Hepatocyte (in vitro differentiated cells): Measurements from ENCODE around the gene DAB2IP. TPM values are rescaled to one million over a fixed set of nuclear protein-coding genes. Genes with fewer than 3 reads are reported as not detected.

Experiments
- DNase-seq: peaks from one replicate; pipeline ENCODE4 v3.0.0-alpha.2; 2016; ENCODE audit warnings: low spot score
- H2AFZ ChIP-seq: fragments of 200-600 bp; sonication (generic); 2 replicates; pipeline ENCODE4 v1.6.0; 2016; ENCODE audit warnings: antibody characterized with exemption, mild to moderate bottlenecking
- H3K27ac ChIP-seq: fragments of 200-600 bp; sonication (generic); 2 replicates; pipeline ENCODE4 v1.5.1; 2016; ENCODE audit warnings: mild to moderate bottlenecking
- H3K27me3 ChIP-seq: fragments of 200-600 bp; sonication (generic); 2 replicates; pipeline ENCODE4 v1.6.1; 2016
- H3K36me3 ChIP-seq: fragments of 200-600 bp; sonication (generic); replicated peaks from 2 replicates; pipeline ENCODE4 v1.5.1; 2016; ENCODE audit warnings: low read depth; ENCODE audit not compliant: insufficient read depth
- H3K4me1 ChIP-seq: fragments of 200-600 bp; sonication (generic); 2 replicates; pipeline ENCODE4 v1.5.1; 2016; ENCODE audit warnings: mild to moderate bottlenecking, moderate library complexity; ENCODE audit not compliant: insufficient read depth
- H3K4me2 ChIP-seq: fragments of 200-600 bp; sonication (generic); 2 replicates; pipeline ENCODE4 v1.6.0; 2016
- H3K4me3 ChIP-seq: fragments of 200-600 bp; sonication (generic); 2 replicates; pipeline ENCODE4 v1.5.1; 2016; ENCODE audit warnings: mild to moderate bottlenecking
- H3K79me2 ChIP-seq: fragments of 200-600 bp; sonication (generic); 2 replicates; pipeline ENCODE4 v1.6.0; 2017; ENCODE audit warnings: mild to moderate bottlenecking
- H3K9me2 ChIP-seq: fragments of 200-600 bp; sonication (generic); replicated peaks from 2 replicates; pipeline ENCODE4 v1.6.0; 2017; ENCODE audit warnings: mild to moderate bottlenecking; ENCODE audit not compliant: insufficient read depth
- H3K9me3 ChIP-seq: fragments of 200-600 bp; sonication (generic); 2 replicates; pipeline ENCODE4 v1.5.1; 2016; ENCODE audit warnings: low read depth, mild to moderate bottlenecking
- H4K20me1 ChIP-seq: fragments of 200-600 bp; sonication (generic); 2 replicates; pipeline ENCODE4 v1.6.0; 2016; ENCODE audit warnings: mild to moderate bottlenecking; ENCODE audit not compliant: insufficient read depth, poor library complexity, severe bottlenecking
- EZH2 ChIP-seq: fragments of 200-600 bp; sonication (generic); IDR thresholded peaks from 2 replicates; pipeline ENCODE4 v1.6.1; 2016; ENCODE audit warnings: antibody characterized with exemption, mild to moderate bottlenecking, borderline replicate concordance
- EZH2phosphoT487 ChIP-seq: fragments of 200-600 bp; sonication (generic); IDR thresholded peaks from one replicate; pipeline ENCODE4 v1.6.1; 2018; ENCODE audit warnings: antibody characterized with exemption, mild to moderate bottlenecking, low read depth, moderate library complexity; ENCODE audit not compliant: unreplicated experiment, severe bottlenecking
- WGBS: methylation state at CpG from one replicate; pipeline ENCODE4 v1.1.6; 2016; ENCODE audit warnings: low lambda C conversion rate; ENCODE audit errors: missing lambda C conversion rate; 5-methylcytosine and 5-hydroxymethylcytosine counted together
- polyA plus RNA-seq: library from polyadenylated mRNA; unstranded; fragments of >200 nt; fragmentation: Nextera tagmentation; extraction: Ambion mirVana; gene quantifications from 2 replicates; pipeline ENCODE4 v1.2.1, GENCODE V29; 2016
- total RNA-seq: library from RNA; depleted of rRNA; stranded (reverse); fragments of >200 nt; gene quantifications from 2 replicates; pipeline ENCODE4 v1.2.3, GENCODE V29; 2014
- TF ChIP-seq, protein P1 (sequence below): fragments of 200-600 bp; sonication (generic); IDR thresholded peaks from 2 replicates; pipeline ENCODE4 v1.5.1; 2016; ENCODE audit warnings: antibody characterized with exemption, mild to moderate bottlenecking; ENCODE audit not compliant: poor library complexity

DAB2IP gene
- total and polyA plus RNA-seq, 2 experiments from 2014 or later = 11.6 to 31.0 TPM

DNA sequence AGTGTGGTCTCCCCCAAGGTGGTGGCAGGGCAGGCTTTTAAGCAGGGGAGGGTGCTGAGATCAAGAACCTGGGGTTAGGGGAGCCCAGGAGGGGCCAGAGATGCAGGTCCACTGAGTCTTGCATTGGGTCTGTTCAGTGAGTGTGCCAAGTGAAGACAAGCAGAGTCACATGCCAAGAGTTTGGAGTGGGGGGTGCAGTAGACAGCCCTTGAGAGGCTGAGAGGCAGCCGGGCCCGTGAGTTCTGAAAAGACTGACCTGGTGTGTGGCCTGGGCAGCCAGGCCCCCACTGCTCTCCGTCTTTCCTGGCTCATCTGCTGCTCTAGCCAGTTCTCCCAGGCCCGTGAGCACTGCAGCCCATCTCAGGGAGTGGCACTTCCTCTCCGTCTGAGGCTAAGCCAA lies 120.0 kb downstream of the DAB2IP start:
- H3K36me3 ChIP-seq = no peaks in the 10 kb centered on the region
- no peaks in the 10 kb centered on the region for H3K9me2 ChIP-seq
- TF ChIP-seq EZH2phosphoT487 = no peak
- TF ChIP-seq EZH2 = no peak
- H3K27me3 ChIP-seq = no peaks in the 10 kb centered on the region
- DNase-seq = no peak
- H3K79me2 ChIP-seq = no peaks in the 10 kb centered on the region
- H3K9me3 ChIP-seq = no peaks in the 10 kb centered on the region
- 97% methylated on average over 5 of the region's 5 CpGs for WGBS
- no peaks in the 10 kb centered on the region for H3K4me1 ChIP-seq
- no peaks in the 10 kb centered on the region for H4K20me1 ChIP-seq
- H3K4me2 ChIP-seq = no peak overlapping the region
- H3K4me3 ChIP-seq = no peak overlapping the region
- H3K27ac ChIP-seq = no peak overlapping the region
- no peak overlapping the region for H2AFZ ChIP-seq

DNA sequence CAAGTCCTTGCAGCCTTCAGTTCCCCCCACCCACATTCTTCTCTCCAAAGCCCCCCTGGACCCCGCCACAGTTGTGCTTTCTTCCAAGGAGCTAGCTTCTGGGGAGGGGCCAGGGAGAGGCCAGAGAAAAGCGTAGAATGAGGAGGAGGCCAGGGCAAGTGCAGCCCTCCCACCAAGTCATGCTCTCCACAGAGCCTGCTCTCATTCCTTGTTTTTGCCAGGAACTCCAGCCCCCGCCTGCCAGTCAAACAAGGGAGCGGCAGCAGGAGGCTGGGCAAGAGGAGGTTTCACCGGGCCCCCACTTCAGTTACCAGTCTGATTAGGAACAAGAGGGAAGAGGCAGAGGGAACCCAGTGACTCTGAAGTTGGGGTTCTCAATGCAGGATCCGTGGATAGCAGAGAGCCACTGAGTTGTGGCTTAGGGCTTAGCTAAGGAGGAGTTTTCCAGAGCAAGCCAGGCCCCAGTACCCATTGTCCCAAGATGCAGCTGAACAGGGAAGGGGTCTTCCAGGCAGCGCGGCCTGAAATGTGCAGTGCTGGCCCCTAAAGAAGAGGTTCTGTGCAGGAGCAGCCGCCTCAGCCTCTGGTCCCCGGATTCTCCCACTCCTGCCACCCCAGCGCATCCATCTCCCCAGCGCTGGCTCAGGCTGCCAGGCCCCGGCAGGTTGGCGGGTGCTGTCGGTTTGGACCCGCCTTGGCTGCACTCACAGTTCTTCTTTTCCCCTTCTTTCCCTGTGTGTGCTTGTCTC lies 120.6 kb downstream of the DAB2IP start:
- no peak overlapping the region for H3K4me2 ChIP-seq
- no peaks in the 10 kb centered on the region for H3K36me3 ChIP-seq
- TF ChIP-seq EZH2phosphoT487 = no peak
- TF ChIP-seq, protein P1, sequence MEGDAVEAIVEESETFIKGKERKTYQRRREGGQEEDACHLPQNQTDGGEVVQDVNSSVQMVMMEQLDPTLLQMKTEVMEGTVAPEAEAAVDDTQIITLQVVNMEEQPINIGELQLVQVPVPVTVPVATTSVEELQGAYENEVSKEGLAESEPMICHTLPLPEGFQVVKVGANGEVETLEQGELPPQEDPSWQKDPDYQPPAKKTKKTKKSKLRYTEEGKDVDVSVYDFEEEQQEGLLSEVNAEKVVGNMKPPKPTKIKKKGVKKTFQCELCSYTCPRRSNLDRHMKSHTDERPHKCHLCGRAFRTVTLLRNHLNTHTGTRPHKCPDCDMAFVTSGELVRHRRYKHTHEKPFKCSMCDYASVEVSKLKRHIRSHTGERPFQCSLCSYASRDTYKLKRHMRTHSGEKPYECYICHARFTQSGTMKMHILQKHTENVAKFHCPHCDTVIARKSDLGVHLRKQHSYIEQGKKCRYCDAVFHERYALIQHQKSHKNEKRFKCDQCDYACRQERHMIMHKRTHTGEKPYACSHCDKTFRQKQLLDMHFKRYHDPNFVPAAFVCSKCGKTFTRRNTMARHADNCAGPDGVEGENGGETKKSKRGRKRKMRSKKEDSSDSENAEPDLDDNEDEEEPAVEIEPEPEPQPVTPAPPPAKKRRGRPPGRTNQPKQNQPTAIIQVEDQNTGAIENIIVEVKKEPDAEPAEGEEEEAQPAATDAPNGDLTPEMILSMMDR = no peak
- TF ChIP-seq EZH2 = no peak
- H3K4me1 ChIP-seq = no peaks in the 10 kb centered on the region
- no peaks in the 10 kb centered on the region for H3K9me2 ChIP-seq
- H3K4me3 ChIP-seq = no peak overlapping the region
- H2AFZ ChIP-seq = no peak overlapping the region
- H3K79me2 ChIP-seq = no peaks in the 10 kb centered on the region
- H3K27ac ChIP-seq = no peak overlapping the region
- 94% methylated on average over 16 of the region's 16 CpGs for WGBS
- DNase-seq = no peak
- no peaks in the 10 kb centered on the region for H4K20me1 ChIP-seq
- H3K9me3 ChIP-seq = no peaks in the 10 kb centered on the region
- H3K27me3 ChIP-seq = no peaks in the 10 kb centered on the region

DNA sequence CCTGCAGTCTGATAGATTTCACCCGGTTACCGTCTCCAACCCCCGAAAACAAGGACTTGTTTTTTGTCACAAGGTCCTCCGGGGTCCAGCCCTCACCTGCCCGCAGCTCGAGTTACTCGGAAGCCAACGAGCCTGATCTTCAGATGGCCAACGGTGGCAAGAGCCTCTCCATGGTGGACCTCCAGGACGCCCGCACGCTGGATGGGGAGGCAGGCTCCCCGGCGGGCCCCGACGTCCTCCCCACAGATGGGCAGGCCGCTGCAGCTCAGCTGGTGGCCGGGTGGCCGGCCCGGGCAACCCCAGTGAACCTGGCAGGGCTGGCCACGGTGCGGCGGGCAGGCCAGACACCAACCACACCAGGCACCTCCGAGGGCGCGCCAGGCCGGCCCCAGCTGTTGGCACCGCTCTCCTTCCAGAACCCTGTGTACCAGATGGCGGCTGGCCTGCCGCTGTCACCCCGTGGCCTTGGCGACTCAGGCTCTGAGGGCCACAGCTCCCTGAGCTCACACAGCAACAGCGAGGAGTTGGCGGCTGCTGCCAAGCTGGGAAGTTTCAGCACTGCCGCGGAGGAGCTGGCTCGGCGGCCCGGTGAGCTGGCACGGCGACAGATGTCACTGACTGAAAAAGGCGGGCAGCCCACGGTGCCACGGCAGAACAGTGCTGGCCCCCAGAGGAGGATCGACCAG lies 121.3 kb downstream of the DAB2IP start:
- no peak overlapping the region for H3K4me3 ChIP-seq
- no peak overlapping the region for H3K4me2 ChIP-seq
- no peak overlapping the region for H3K27ac ChIP-seq
- H3K9me3 ChIP-seq = no peaks in the 10 kb centered on the region
- no peaks in the 10 kb centered on the region for H3K36me3 ChIP-seq
- no peaks in the 10 kb centered on the region for H3K9me2 ChIP-seq
- WGBS = 96% methylated on average over 41 of the region's 45 CpGs
- H2AFZ ChIP-seq = no peak overlapping the region
- H4K20me1 ChIP-seq = no peaks in the 10 kb centered on the region
- TF ChIP-seq EZH2 (no peak), EZH2phosphoT487 (no peak)
- TF ChIP-seq, protein P1 = no peak
- H3K4me1 ChIP-seq = no peaks in the 10 kb centered on the region
- no peaks in the 10 kb centered on the region for H3K27me3 ChIP-seq
- no peaks in the 10 kb centered on the region for H3K79me2 ChIP-seq
- no peak for DNase-seq

DNA sequence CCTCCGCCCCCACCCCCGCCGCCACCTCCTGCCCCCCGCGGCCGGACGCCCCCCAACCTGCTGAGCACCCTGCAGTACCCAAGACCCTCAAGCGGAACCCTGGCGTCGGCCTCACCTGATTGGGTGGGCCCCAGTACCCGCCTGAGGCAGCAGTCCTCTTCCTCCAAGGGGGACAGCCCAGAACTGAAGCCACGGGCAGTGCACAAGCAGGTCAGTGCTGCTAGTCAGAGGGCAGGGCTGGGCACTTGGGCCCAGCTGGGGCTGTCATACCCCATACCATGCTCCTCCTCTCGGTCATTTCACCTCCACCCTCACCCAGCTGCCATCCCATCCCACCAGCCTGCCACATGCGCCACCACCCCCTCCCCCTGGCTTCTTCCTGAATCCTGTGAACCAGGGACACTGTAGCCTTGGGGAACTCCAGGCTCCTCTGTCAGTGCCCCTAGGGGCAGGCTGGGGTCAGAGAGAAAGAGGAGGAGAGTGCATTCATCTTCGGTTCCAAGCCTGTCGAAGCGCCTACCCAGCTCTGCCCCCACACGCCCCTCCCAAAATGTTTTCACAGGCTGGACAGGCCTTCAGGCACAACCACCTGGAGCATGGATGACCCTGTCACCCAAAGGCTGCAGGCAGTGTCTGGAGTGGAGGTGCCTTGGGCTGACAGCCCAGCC lies 122.0 kb downstream of the DAB2IP start:
- Histone ChIP-seq H3K4me1 (no peaks in the 10 kb centered on the region), H2AFZ (no peak overlapping the region), H3K36me3 (no peaks in the 10 kb centered on the region), H3K27ac (no peak overlapping the region), H3K79me2 (no peaks in the 10 kb centered on the region), H3K27me3 (no peaks in the 10 kb centered on the region), H3K4me2 (no peak overlapping the region), H3K4me3 (no peak overlapping the region), H3K9me2 (no peaks in the 10 kb centered on the region), H4K20me1 (no peaks in the 10 kb centered on the region), H3K9me3 (no peaks in the 10 kb centered on the region)
- TF ChIP-seq EZH2phosphoT487 (no peak), EZH2 (no peak)
- TF ChIP-seq, protein P1 = no peak
- 95% methylated on average over 8 of the region's 18 CpGs for WGBS
- DNase-seq = no peak
